Measurements from ENCODE around the gene CA5A. TPM values are rescaled to one million over a fixed set of nuclear protein-coding genes. Genes with fewer than 3 reads are reported as not detected.

The CA5A gene
- total and polyA plus RNA-seq, 2 of the 13 experiments (the other 11 are each of a cell fraction or from before 2014, with no cell fraction given): 66.8 to 106 TPM

DNA sequence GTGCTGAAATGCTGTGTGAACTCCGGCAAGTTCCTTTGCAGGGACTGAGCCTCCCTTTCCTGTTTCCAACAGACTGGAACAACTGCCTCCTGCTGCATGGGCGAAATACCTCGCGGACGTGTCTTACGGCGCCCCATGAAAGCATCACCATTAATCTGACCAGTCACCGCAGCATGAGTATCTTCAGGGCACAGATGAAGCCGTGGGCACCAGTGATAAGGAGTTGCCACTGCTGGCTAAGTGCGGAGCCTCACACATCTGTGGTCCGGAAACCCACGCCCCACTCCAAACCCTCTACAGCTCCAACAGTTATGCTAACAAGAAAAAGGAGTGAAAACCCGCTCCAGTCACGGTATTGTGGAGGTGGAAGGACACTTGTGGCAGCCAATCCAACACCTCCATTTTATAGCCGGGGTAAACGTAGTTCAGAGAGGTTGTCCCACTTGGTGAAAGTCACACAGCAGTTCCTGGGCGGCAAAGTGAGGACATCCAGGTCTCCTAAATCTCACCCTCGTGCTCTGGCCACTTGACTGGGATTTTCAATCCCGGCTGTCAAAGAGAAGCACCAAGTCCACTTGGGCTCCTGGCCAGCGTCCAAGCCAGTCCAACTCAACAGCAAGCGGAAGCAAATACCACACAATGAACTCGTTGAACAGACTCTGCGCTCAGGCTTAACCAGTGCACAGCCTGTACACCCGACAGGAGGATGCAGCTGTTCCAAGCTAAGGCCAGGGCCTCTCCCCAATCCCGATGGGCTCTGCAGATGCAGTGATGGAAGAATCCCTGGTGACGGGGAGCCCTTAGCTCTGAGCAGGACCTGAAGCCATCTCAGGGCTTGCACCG lies 78.0 kb downstream of the CA5A start (continued):
- peak; percentile 89 for TF ChIP-seq HNF4A (CRISPR knock-in tag; IDR thresholded peaks at IDR 0.05)

DNA sequence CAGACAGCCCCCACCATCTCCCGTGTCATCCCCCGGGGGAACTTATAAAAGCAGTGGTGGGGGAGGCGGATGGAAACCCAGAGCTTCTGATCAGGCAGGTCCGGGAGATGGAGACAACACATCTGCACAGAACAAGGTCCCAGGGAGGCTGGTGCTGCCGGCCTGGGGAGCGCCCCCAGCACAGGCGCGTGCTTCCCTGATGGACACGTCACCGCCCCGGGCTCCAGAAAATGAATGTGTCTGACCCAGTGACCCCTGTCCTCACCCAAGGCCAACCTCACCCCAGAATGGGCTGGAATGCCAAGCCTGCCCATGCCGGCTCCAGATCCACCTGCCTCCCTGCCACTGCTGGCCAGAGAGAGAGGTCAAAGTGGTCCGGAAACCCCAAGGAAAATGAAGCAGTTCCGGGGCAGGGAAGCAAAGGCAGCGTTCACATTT lies 79.5 kb downstream of the CA5A start:
- Histone ChIP-seq H3K9me3 (ENCODE audit: low read length) (no peaks in the 10 kb centered on the region), H3K36me3 (replicated peaks in 1 of 2; ENCODE audit: control insufficient read depth in 1 of 2, insufficient read depth in 2 of 2, low read length in 2 of 2) (peaks cover 7 to 20% of the 10 kb centered on the region in 2 experiments; a peak in 4 of 5 replicates), H3K27ac (ENCODE audit: extremely low read length, insufficient read depth, low read length) (peak overlapping the region; percentile 98), H3K4me1 (ENCODE audit: insufficient read depth, low read length) (peaks cover 100% of the 10 kb centered on the region), H3K27me3 (ENCODE audit: control insufficient read depth in 1 of 2, insufficient read depth in 2 of 2, low read length in 2 of 2) (no peaks in the 10 kb centered on the region), H3K9ac (ENCODE audit: insufficient read depth, low read depth, low read length) (peak overlapping the region; percentile 61), H2AFZ (ENCODE audit: low read length) (no peak overlapping the region), H3K79me2 (ENCODE audit: insufficient read depth, low read length) (peaks cover 96% of the 10 kb centered on the region), H3K4me3 (replicated peaks in 1 of 3; ENCODE audit: insufficient read depth in 1 of 3, low read depth in 2 of 3, low read length in 3 of 3) (peak overlapping the region in 2 of 3 experiments; percentile 21 to 66; a peak in 3 of 6 replicates), H4K20me1 (ENCODE audit: insufficient read depth, low read length) (peaks cover 29% of the 10 kb centered on the region), H3K4me2 (ENCODE audit: low read depth, low read length) (peak overlapping the region; percentile 77)
- intact Hi-C loops (cut with micrococcal nuclease; ENCODE audit: unreplicated experiment) (loop anchor here (1.0 to 10.0 kb wide), 2 partner anchors 9 to 472 kb away; partner anchors contain the start of gene FBXO31), in situ Hi-C loops (cut with HindIII; ENCODE audit: extremely low pct_ligation_motif_present, low pct_unique_long_range_greater_than_20kb) (loop anchor here (25.0 kb wide), 1 partner anchor 470 kb away; the partner anchor contains the start of genes FBXO31 and MAP1LC3B)
- FAIRE-seq: no peak
- CTCF ChIA-PET (ENCODE audit: low intra/inter-chr PET ratio, low total read pairs): no interaction called here
- peak; percentile 73 for DNase-seq (ENCODE audit: low spot score)
- ATAC-seq: peak; percentile 2
- POLR2A ChIA-PET: interaction anchor here (0.8 to 8.8 kb wide), 13 partner anchors 10 to 632 kb away, joined by 3 to 180 read pairs (median 4); partner anchors contain the start of genes KLHDC4 and SLC7A5
- 29% methylated on average over 14 of the region's 15 CpGs for WGBS (ENCODE audit: low lambda C conversion rate)
- BruUV-seq (replicated peaks): no TSS peak
- TF ChIP-seq, protein P1, sequence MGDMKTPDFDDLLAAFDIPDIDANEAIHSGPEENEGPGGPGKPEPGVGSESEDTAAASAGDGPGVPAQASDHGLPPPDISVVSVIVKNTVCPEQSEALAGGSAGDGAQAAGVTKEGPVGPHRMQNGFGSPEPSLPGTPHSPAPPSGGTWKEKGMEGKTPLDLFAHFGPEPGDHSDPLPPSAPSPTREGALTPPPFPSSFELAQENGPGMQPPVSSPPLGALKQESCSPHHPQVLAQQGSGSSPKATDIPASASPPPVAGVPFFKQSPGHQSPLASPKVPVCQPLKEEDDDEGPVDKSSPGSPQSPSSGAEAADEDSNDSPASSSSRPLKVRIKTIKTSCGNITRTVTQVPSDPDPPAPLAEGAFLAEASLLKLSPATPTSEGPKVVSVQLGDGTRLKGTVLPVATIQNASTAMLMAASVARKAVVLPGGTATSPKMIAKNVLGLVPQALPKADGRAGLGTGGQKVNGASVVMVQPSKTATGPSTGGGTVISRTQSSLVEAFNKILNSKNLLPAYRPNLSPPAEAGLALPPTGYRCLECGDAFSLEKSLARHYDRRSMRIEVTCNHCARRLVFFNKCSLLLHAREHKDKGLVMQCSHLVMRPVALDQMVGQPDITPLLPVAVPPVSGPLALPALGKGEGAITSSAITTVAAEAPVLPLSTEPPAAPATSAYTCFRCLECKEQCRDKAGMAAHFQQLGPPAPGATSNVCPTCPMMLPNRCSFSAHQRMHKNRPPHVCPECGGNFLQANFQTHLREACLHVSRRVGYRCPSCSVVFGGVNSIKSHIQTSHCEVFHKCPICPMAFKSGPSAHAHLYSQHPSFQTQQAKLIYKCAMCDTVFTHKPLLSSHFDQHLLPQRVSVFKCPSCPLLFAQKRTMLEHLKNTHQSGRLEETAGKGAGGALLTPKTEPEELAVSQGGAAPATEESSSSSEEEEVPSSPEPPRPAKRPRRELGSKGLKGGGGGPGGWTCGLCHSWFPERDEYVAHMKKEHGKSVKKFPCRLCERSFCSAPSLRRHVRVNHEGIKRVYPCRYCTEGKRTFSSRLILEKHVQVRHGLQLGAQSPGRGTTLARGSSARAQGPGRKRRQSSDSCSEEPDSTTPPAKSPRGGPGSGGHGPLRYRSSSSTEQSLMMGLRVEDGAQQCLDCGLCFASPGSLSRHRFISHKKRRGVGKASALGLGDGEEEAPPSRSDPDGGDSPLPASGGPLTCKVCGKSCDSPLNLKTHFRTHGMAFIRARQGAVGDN (CRISPR knock-in tag; IDR thresholded peaks at IDR 0.05): peak; percentile 85; the same call in 1 of the 2 replicates
- TF ChIP-seq, protein P2, sequence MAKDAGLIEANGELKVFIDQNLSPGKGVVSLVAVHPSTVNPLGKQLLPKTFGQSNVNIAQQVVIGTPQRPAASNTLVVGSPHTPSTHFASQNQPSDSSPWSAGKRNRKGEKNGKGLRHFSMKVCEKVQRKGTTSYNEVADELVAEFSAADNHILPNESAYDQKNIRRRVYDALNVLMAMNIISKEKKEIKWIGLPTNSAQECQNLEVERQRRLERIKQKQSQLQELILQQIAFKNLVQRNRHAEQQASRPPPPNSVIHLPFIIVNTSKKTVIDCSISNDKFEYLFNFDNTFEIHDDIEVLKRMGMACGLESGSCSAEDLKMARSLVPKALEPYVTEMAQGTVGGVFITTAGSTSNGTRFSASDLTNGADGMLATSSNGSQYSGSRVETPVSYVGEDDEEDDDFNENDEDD (CRISPR knock-in tag; IDR thresholded peaks at IDR 0.05; ENCODE audit: borderline replicate concordance): no peak; the same call in 1 of the 2 replicates
- peak; percentile 83 to 93 for TF ChIP-seq NR2F1 (CRISPR knock-in tag; IDR thresholded peaks at IDR 0.05)
- TF ChIP-seq TBX3 (IDR thresholded peaks at IDR 0.05; ENCODE audit: borderline replicate concordance): no peak
- TF ChIP-seq ZNF570 (CRISPR knock-in tag; IDR thresholded peaks at IDR 0.05; ENCODE audit: borderline replicate concordance): no peak
- peak; percentile 89; the same call in 1 of the 2 replicates for TF ChIP-seq XBP1 (CRISPR knock-in tag; IDR thresholded peaks at IDR 0.05)
- TF ChIP-seq HMG20A (CRISPR knock-in tag; IDR thresholded peaks at IDR 0.05; ENCODE audit: borderline replicate concordance): no peak
- peak; percentile 15; the same call in 1 of the 2 replicates for TF ChIP-seq ZNF747 (CRISPR knock-in tag; IDR thresholded peaks at IDR 0.05; ENCODE audit: borderline replicate concordance)
- no peak for TF ChIP-seq ISX (CRISPR knock-in tag; conservative IDR thresholded peaks at IDR 0.05)
- no peak for TF ChIP-seq ZKSCAN5 (CRISPR knock-in tag; IDR thresholded peaks at IDR 0.05)
- TF ChIP-seq ZNF790 (CRISPR knock-in tag; IDR thresholded peaks at IDR 0.05; ENCODE audit: borderline replicate concordance): no peak
- no peak for TF ChIP-seq HHEX (CRISPR knock-in tag; IDR thresholded peaks at IDR 0.05)
- no peak for TF ChIP-seq ZNF225 (CRISPR knock-in tag; IDR thresholded peaks at IDR 0.05)
- TF ChIP-seq POLR2A (IDR thresholded peaks at IDR 0.05; ENCODE audit: insufficient read depth in 1 of 2, low read depth in 2 of 2, low read length in 2 of 2): peak in 1 of 2 experiments; percentile 55; a peak in 1 of 4 replicates
- TF ChIP-seq NFE2L1 (CRISPR knock-in tag; IDR thresholded peaks at IDR 0.05; ENCODE audit: borderline replicate concordance): no peak
- TF ChIP-seq ZBTB3 (CRISPR knock-in tag; IDR thresholded peaks at IDR 0.05; ENCODE audit: borderline replicate concordance, low read depth): no peak
